ENCODE measurements around the gene PSENEN.
"Not testable (repeated sequence)": the region's sequence is repeated elsewhere in the genome, so short reads cannot be mapped to it uniquely, and the experiment has no call there.

The PSENEN gene

DNA sequence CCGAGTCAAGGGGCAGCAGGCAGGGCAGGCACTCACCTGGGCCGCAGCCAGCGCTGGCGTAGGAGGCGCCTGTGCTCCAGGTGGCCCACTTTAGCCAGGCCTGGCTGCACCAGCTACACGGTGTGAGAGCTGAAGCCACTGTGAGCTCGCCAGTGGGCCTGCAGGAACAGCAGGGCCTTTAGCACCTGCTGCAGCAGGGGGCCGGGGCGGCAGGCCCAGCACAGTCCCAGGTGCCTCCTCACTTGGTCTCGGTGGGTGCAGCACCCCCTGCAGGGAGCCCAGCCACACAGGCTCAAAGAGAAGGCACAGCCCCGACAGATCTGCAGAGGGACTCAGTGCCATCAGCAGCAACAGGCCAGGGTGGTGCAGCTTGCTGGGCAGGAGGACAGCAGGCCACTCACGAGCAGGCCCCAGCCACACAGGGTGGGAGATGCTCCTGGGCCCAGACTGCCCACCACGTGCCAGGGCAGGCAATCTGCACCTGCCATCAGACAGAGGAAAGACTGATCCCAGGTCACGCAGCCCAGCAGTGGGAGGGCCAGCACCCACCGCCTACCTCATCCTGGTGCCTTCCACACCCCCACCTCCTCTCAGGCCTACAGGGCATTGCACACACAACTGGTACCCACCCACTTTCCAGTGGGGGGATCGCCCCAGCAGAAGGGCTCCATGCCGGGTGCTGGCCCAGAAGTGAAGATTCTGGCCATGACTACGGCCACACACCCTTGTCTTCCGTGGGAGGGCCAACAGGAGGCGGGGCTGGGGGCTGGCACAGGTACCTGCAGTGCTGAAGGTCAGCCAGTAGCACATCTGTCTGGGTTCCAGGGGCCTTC, 45.7 kb downstream of the PSENEN start:
- DNase-seq: no peak

GRCh38 chr19:35791814-35792279, 46.4 kb downstream of the PSENEN start:
- no peak for DNase-seq

GRCh38 chr19:35792312-35792711, 46.9 kb downstream of the PSENEN start:
- no peak for DNase-seq

DNA sequence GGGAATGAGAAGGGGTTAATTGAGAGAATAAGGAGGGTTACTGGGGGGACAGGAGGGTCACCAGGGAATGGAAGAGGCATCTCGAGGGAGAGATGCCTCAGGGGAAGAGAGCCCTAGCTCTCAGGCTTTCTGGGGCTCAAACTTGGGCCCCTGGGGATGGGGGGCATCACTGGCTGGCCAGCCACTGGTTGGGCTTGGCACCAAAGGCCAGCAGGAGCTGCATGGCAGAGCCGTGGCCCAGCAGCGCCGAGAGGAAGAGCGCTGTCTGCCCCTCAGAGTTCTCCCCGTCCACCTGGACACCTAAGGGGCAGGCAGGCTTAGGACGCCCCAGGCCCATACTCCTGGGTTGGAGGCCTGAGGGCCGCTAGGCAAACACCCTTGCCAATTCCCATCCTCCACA, 47.4 kb downstream of the PSENEN start:
- no peak for DNase-seq

DNA sequence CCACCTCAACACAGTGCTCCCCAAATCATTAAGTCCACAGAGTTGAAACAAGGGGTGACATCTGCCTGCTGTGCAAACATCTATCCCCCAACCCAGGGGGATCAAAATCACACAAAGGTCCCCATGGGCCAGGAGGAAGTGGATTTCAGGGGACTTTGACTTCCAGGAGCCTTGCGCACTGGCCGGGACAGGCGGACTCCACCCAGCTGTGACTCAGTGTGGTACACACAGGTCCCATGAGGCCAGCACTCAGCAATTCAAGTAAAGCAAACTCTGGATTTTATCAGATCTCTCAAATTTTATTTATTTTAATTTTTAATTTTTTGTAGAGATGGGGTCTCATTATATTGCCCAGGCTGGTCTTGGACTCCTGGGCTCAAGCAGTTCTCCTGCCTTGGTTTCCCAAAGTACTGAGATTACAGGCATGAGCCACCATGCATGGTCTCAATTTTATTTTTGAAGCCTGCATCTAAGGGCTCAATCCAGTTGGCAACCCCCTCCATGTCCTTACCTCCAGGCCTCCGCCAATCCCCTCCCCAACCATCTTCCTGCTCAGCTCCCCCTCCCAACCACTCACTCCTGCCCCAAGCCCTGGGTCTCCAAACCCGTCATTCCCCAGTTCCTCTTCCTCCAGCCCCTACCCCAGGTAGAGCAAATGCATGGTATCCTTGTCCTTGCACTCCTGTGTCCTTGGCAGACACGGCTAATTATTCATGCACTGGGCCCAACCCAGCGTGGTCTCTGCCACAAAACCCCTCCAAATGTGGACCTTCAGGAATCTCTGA, 48.1 kb downstream of the PSENEN start:
- DNase-seq: no peak

- DNase-seq: not testable (repeated sequence)
Observed at GRCh38 chr19:35795564-35795963, 50.1 kb downstream of the PSENEN start.

Data from NCI-H1417 treated with DMSO at 0.1 percent for 48 hours (cell line).